Testis (tissue), 2 donors: Measurements from ENCODE around the gene ALOXE3.

ENCODE experiments used
- POLR2A ChIP-seq: fragments of 450-650 bp; IDR thresholded peaks from one replicate; pipeline ENCODE4 v1.6.1; 2017; ENCODE audit warnings: antibody characterized with exemption, mild to moderate bottlenecking, moderate library complexity
- TF ChIP-seq, protein P1 (sequence below), 3 experiments: fragments of 450-650 bp in 2 of 3; fragments of 200-600 bp in 1 of 3; sonication (generic) in 1 of 3; IDR thresholded peaks; one replicate each; pipeline ENCODE4 v1.5.1; 2016 to 2019; ENCODE audit warnings: antibody characterized with exemption in 3 of 3, mild to moderate bottlenecking in 2 of 3, moderate library complexity in 1 of 3

GRCh38 chr17:8105957-8106398, 12.3 kb downstream of the ALOXE3 start:
- no peak for TF ChIP-seq POLR2A
- TF ChIP-seq, protein P1, sequence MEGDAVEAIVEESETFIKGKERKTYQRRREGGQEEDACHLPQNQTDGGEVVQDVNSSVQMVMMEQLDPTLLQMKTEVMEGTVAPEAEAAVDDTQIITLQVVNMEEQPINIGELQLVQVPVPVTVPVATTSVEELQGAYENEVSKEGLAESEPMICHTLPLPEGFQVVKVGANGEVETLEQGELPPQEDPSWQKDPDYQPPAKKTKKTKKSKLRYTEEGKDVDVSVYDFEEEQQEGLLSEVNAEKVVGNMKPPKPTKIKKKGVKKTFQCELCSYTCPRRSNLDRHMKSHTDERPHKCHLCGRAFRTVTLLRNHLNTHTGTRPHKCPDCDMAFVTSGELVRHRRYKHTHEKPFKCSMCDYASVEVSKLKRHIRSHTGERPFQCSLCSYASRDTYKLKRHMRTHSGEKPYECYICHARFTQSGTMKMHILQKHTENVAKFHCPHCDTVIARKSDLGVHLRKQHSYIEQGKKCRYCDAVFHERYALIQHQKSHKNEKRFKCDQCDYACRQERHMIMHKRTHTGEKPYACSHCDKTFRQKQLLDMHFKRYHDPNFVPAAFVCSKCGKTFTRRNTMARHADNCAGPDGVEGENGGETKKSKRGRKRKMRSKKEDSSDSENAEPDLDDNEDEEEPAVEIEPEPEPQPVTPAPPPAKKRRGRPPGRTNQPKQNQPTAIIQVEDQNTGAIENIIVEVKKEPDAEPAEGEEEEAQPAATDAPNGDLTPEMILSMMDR (IDR thresholded peaks at IDR 0.05) = no peak
